Measurements from ENCODE around the gene HMX3.

- TF ChIP-seq POLR2A (IDR thresholded peaks at IDR 0.05) = no peak
- no peak for TF ChIP-seq CTCF (IDR thresholded peaks at IDR 0.05)
Observed at GRCh38 chr10:123175389-123176387, 39.9 kb downstream of the HMX3 start.
